H1 (cell line): ENCODE data around the gene RUVBL1. TPM values are rescaled to one million over a fixed set of nuclear protein-coding genes. Genes with fewer than 3 reads are reported as not detected.

ENCODE experiments used
- CTCF ChIA-PET: fragments of 300-600 bp; sonication (Branson Sonifier 250); formaldehyde crosslinking; loops from one replicate; lab custom pipeline; 2021; ENCODE audit not compliant: partially characterized antibody; lab: Charles Lee
- POLR2A ChIA-PET: fragments of 300-600 bp; sonication (Branson Sonifier 250); formaldehyde crosslinking; loops from one replicate; lab custom pipeline; 2021; ENCODE audit warnings: inconsistent platforms; ENCODE audit not compliant: partially characterized antibody; lab: Charles Lee
- DNase-seq, 2 experiments: peaks; one replicate each; pipeline versions ENCODE4 v3.0.0 to v3.0.0-alpha.2; 2010 to 2022; ENCODE audit warnings: low spot score in 2 of 2, low read depth in 1 of 2, mixed read lengths in 1 of 2
- FAIRE-seq: peaks from 2 replicates; lab custom pipeline; 2011; peaks lifted over from hg19 to GRCh38; lab: Jason Lieb, UNC
- H2AFZ ChIP-seq: 2 replicates; pipeline ENCODE4 v1.8.1; 2012; ENCODE audit warnings: low read length, inconsistent platforms
- H2AK5ac ChIP-seq: 2 replicates; pipeline ENCODE4 v1.6.1; 2013; ENCODE audit warnings: low read depth, low read length
- H2BK120ac ChIP-seq: replicated peaks from 2 replicates; pipeline ENCODE3; 2013; ENCODE audit warnings: low read depth, low read length, inconsistent platforms
- H2BK12ac ChIP-seq: 2 replicates; pipeline ENCODE4 v1.6.1; 2013; ENCODE audit warnings: low read depth, low read length
- H2BK15ac ChIP-seq: 2 replicates; pipeline ENCODE4 v1.6.1; 2013; ENCODE audit warnings: low read length
- H2BK20ac ChIP-seq: 2 replicates; pipeline ENCODE4 v1.6.1; 2013; ENCODE audit warnings: low read length
- H2BK5ac ChIP-seq: 2 replicates; pipeline ENCODE4 v1.6.1; 2013; ENCODE audit warnings: low read depth, low read length
- H3K14ac ChIP-seq: 2 replicates; pipeline ENCODE4 v1.6.1; 2013; ENCODE audit warnings: inconsistent platforms; ENCODE audit not compliant: insufficient read length
- H3K18ac ChIP-seq: 2 replicates; pipeline ENCODE4 v1.6.1; 2013; ENCODE audit warnings: low read length; ENCODE audit errors: extremely low read depth
- H3K23ac ChIP-seq: 2 replicates; pipeline ENCODE4 v1.6.1; 2013; ENCODE audit warnings: inconsistent platforms; ENCODE audit not compliant: insufficient read length
- H3K23me2 ChIP-seq: 2 replicates; pipeline ENCODE4 v1.6.1; 2013; ENCODE audit warnings: low read depth, low read length
- H3K27ac ChIP-seq: 2 replicates; pipeline ENCODE4 v1.6.1; 2011; ENCODE audit warnings: low read depth, low read length, inconsistent platforms
- H3K27me3 ChIP-seq, 4 experiments: replicated peaks in 1 of 4; 1 replicate in 1 of 4; 2 replicates in 3 of 4; pipeline versions ENCODE4 v1.6.1 to v1.8.1; 2011 to 2013; ENCODE audit warnings: low read length in 3 of 4, mild to moderate bottlenecking in 3 of 4, inconsistent platforms in 2 of 4, mixed read lengths in 2 of 4, moderate library complexity in 1 of 4; ENCODE audit not compliant: control insufficient read depth in 3 of 4, insufficient read depth in 3 of 4; ENCODE audit errors: extremely low read depth in 1 of 4
- H3K36me3 ChIP-seq, 4 experiments: 2 replicates each; pipeline versions ENCODE4 v1.6.1 to v1.8.1; 2011 to 2013; ENCODE audit warnings: mild to moderate bottlenecking in 4 of 4, low read length in 3 of 4, moderate library complexity in 2 of 4, control low read depth in 1 of 4, inconsistent platforms in 1 of 4; ENCODE audit not compliant: insufficient read depth in 4 of 4, control insufficient read depth in 2 of 4
- H3K4ac ChIP-seq: replicated peaks from 2 replicates; pipeline ENCODE3; 2013; ENCODE audit warnings: low read length, low read depth, mixed read lengths, inconsistent platforms; ENCODE audit not compliant: insufficient read length
- H3K4me1 ChIP-seq, 4 experiments: replicated peaks in 1 of 4; 1 replicate in 1 of 4; 2 replicates in 3 of 4; pipeline versions ENCODE4 v1.6.1 to v1.8.1; 2011 to 2013; ENCODE audit warnings: low read length in 3 of 4, inconsistent platforms in 2 of 4, mixed read lengths in 1 of 4; ENCODE audit not compliant: insufficient read depth in 4 of 4, control insufficient read depth in 3 of 4
- H3K4me2 ChIP-seq, 2 experiments: 2 replicates each; pipeline versions ENCODE4 v1.6.1 to v1.8.1; 2011 to 2013; ENCODE audit warnings: low read depth in 2 of 2, low read length in 2 of 2, control low read depth in 1 of 2, inconsistent platforms in 1 of 2, mild to moderate bottlenecking in 1 of 2; ENCODE audit not compliant: insufficient read depth in 1 of 2
- H3K4me3 ChIP-seq, 4 experiments: fragments of 200-600, 300-600 bp in 1 of 4; sonication (generic), shearing (Covaris generic), sonication (Bioruptor Twin) in 1 of 4; 2 replicates each; pipeline versions ENCODE4 v1.5.1 to v1.8.1; 2011 to 2016; ENCODE audit warnings: low read length in 4 of 4, low read depth in 3 of 4, control low read depth in 2 of 4, inconsistent platforms in 2 of 4, mild to moderate bottlenecking in 2 of 4, mixed read lengths in 1 of 4, moderate library complexity in 1 of 4; ENCODE audit not compliant: insufficient read depth in 2 of 4; ENCODE audit errors: extremely low read depth in 1 of 4
- H3K56ac ChIP-seq: replicated peaks from 2 replicates; pipeline ENCODE3; 2013; ENCODE audit warnings: low read depth, mild to moderate bottlenecking, mixed read lengths, low read length, inconsistent platforms; ENCODE audit not compliant: insufficient read length
- H3K79me1 ChIP-seq: 2 replicates; pipeline ENCODE4 v1.6.1; 2013; ENCODE audit warnings: low read depth, low read length, control low read depth
- H3K79me2 ChIP-seq, 2 experiments: 2 replicates each; pipeline versions ENCODE4 v1.6.1 to v1.8.1; 2012 to 2013; ENCODE audit warnings: low read length in 2 of 2, mild to moderate bottlenecking in 2 of 2, inconsistent platforms in 1 of 2; ENCODE audit not compliant: insufficient read depth in 2 of 2, control insufficient read depth in 1 of 2
- H3K9ac ChIP-seq, 4 experiments: replicated peaks in 1 of 4; 1 replicate in 1 of 4; 2 replicates in 3 of 4; pipeline versions ENCODE4 v1.6.1 to v1.8.1; 2011 to 2013; ENCODE audit warnings: low read depth in 3 of 4, low read length in 3 of 4, control low read depth in 2 of 4, mild to moderate bottlenecking in 2 of 4, moderate library complexity in 2 of 4, inconsistent platforms in 1 of 4; ENCODE audit errors: extremely low read depth in 1 of 4
- H3K9me3 ChIP-seq, 2 experiments: 2 replicates each; pipeline versions ENCODE4 v1.6.1 to v1.8.1; 2012 to 2013; ENCODE audit warnings: mild to moderate bottlenecking in 2 of 2, moderate library complexity in 2 of 2, control low read depth in 1 of 2, inconsistent platforms in 1 of 2, low read depth in 1 of 2, low read length in 1 of 2, mixed read lengths in 1 of 2; ENCODE audit not compliant: insufficient read depth in 2 of 2
- H4K20me1 ChIP-seq, 2 experiments: replicated peaks in 1 of 2; 2 replicates each; pipeline versions ENCODE3 to v1.8.1; 2011 to 2013; ENCODE audit warnings: inconsistent platforms in 2 of 2, low read length in 2 of 2, mild to moderate bottlenecking in 1 of 2; ENCODE audit not compliant: insufficient read depth in 2 of 2, control insufficient read depth in 1 of 2
- H4K5ac ChIP-seq: 2 replicates; pipeline ENCODE4 v1.6.1; 2013; ENCODE audit warnings: low read length, low read depth, mixed read lengths, inconsistent platforms; ENCODE audit not compliant: insufficient read length
- H4K8ac ChIP-seq: 2 replicates; pipeline ENCODE4 v1.8.0; 2013; ENCODE audit warnings: mild to moderate bottlenecking, moderate library complexity, low read length, inconsistent platforms; ENCODE audit not compliant: insufficient read depth; ENCODE audit errors: extremely low read depth
- H4K91ac ChIP-seq: replicated peaks from 2 replicates; pipeline ENCODE3; 2013; ENCODE audit warnings: low read length, mixed read lengths, inconsistent platforms; ENCODE audit not compliant: insufficient read length
- BACH1 ChIP-seq: IDR thresholded peaks from 2 replicates; pipeline ENCODE4 v1.6.1; 2012; ENCODE audit warnings: low read length, improper control_type of control experiment
- WGBS, 2 experiments: shearing (Covaris generic) in 1 of 2; methylation state at CpG; one replicate each; pipeline versions ENCODE4 v1.1.6 to v1.1.7; 2013 to 2015; ENCODE audit warnings: low lambda C conversion rate in 2 of 2, mixed read lengths in 2 of 2, inconsistent platforms in 1 of 2, low coverage in 1 of 2, missing lambda C conversion rate in 1 of 2; ENCODE audit not compliant: insufficient replicate concordance in 2 of 2, insufficient coverage in 1 of 2, insufficient read length in 1 of 2; ENCODE audit errors: extremely low coverage in 1 of 2, missing lambda C conversion rate in 1 of 2; 5-methylcytosine and 5-hydroxymethylcytosine counted together
- polyA plus RNA-seq, 7 experiments: library from polyadenylated mRNA; depleted of rRNA in 3 of 7; stranded (reverse) in 5 of 7; unstranded in 2 of 7; fragments of >200 nt in 5 of 7; fragments of 200-250 nt in 2 of 7; gene quantifications; 1 replicate in 5 of 7; 2 replicates in 1 of 7; 4 replicates in 1 of 7; pipeline versions ENCODE4 v1.2.1 to v1.2.3, GENCODE V29; 2011 to 2013; ENCODE audit warnings: missing spikeins in 2 of 7, mixed read lengths in 2 of 7
- total RNA-seq: library from RNA; stranded (reverse); fragmentation: NEBNext Ultra II Directional; extraction: Animal tissue kit (Norgen Biotek cat#: 25700); gene quantifications from 2 replicates; pipeline ENCODE4 v1.2.1, GENCODE V29; 2021

RUVBL1 gene
- total and polyA plus RNA-seq, 2 of the 8 experiments (the other 6 are each of a cell fraction or from before 2014, with no cell fraction given): 112 to 135 TPM

DNA sequence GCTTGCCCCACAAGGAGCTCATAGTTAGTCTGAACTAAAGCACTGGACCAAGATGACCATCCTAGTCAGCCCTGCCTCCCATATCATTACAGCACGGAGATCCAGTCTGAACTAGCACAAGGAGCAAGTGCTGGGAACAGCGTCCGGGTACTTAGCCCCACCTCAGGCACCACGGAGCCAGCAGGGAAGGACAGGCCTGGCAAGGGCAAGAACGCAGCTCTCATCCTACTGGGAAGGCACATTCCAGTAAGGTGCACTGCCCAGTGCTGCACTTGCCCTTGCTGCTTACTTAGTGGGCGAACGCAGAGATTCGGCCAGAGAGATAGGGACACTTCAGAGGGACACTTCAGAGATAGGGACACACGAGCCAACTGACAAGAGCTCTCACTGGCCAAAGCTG, 43.8 kb downstream of the RUVBL1 start:
- Histone ChIP-seq H3K27ac (no peak overlapping the region), H2BK20ac (no peak overlapping the region), H3K27me3 (peaks cover 0 to 9% (median 4%) of the 10 kb centered on the region in 4 experiments; a peak in 5 of 7 replicates), H3K56ac (no peak overlapping the region), H3K79me1 (no peaks in the 10 kb centered on the region; the same call in 1 of the 2 replicates), H3K79me2 (no peaks in the 10 kb centered on the region), H3K4me2 (no peak overlapping the region), H4K5ac (no peak overlapping the region), H4K20me1 (peaks cover 18 to 32% of the 10 kb centered on the region in 2 experiments), H4K8ac (no peak overlapping the region), H3K23me2 (peaks cover 9% of the 10 kb centered on the region; the same call in 1 of the 2 replicates), H3K4me3 (no peak overlapping the region), H3K4me1 (peaks cover 4 to 21% (median 14%) of the 10 kb centered on the region in 4 experiments), H2BK120ac (no peak overlapping the region), H3K9ac (no peak overlapping the region), H4K91ac (no peak overlapping the region), H2BK5ac (no peak overlapping the region), H3K9me3 (no peaks in the 10 kb centered on the region), H3K14ac (no peak overlapping the region), H2BK15ac (no peak overlapping the region), H2AFZ (no peak overlapping the region), H3K23ac (no peak overlapping the region), H2BK12ac (no peak overlapping the region), H3K18ac (no peak overlapping the region), H3K4ac (no peak overlapping the region), H2AK5ac (no peak overlapping the region), H3K36me3 (peaks cover 7 to 49% (median 32%) of the 10 kb centered on the region in 4 experiments)
- FAIRE-seq: no peak
- 87% methylated on average over 9 of the region's 9 CpGs; no CpG with 5 or more reads in 1 of the 2 experiments for WGBS, 2 experiments
- TF ChIP-seq BACH1: no peak
- CTCF ChIA-PET: interaction anchor here (1.1 to 2.2 kb wide), 6 partner anchors 12 to 359 kb away, joined by 3 to 11 read pairs (median 6); no protein-coding TSS in a partner anchor
- DNase-seq: no peak
- POLR2A ChIA-PET: interaction anchor here (0.7 to 1.0 kb wide), 2 partner anchors 11 to 40 kb away, joined by 3 read pairs; no protein-coding TSS in a partner anchor
